Uterus (tissue), 2 donors: ENCODE data around the gene LGALS3BP.

ENCODE experiments used
- CTCF ChIP-seq, 4 experiments: fragments of 200-600 bp in 2 of 4; fragments of 450-650 bp in 2 of 4; sonication (generic) in 2 of 4; IDR thresholded peaks; one replicate each; pipeline ENCODE4 v1.5.1; 2016 to 2019; ENCODE audit warnings: antibody characterized with exemption in 4 of 4, mild to moderate bottlenecking in 2 of 4, moderate library complexity in 1 of 4
- POLR2A ChIP-seq, 2 donors: fragments of 450-650 bp; IDR thresholded peaks; one replicate each; pipeline ENCODE4 v1.6.1; 2016; ENCODE audit warnings: antibody characterized with exemption in 2 of 2, mild to moderate bottlenecking in 1 of 2, moderate library complexity in 1 of 2

GRCh38 chr17:78965491-78965924 lies 14.2 kb downstream of the LGALS3BP start:
- TF ChIP-seq POLR2A (IDR thresholded peaks at IDR 0.05) (no peak), CTCF (IDR thresholded peaks at IDR 0.05) (no peak)
